G401.6 (cell line): ENCODE results near the gene PLCE1.

Experiments used
- FAIRE-seq: peaks from 2 replicates; lab custom pipeline; 2012; peaks lifted over from hg19 to GRCh38; lab: Jason Lieb, UNC

PLCE1 gene

GRCh38 chr10:94024407-94024806, 30.7 kb downstream of the PLCE1 start:
- no peak for FAIRE-seq

DNA sequence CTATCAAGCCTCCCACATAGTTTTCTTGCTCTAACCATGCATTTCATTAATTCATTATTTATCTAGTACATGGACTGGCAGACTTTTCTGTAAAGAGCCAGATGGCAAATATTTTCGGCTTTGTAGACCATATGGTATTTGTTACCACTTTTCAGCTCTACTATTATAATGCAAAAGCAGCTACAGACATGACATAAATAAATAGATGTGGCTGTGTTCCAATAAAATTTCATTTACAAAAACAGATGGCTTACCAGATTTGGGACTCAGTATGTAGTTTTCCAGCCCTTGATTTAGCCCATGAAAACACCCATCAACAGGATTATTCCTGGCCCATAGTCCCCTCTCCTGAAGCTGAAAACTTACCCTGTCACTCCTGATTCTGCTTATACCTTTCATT, 32.1 kb downstream of the PLCE1 start:
- no peak for FAIRE-seq

GRCh38 chr10:94027197-94027596, 33.5 kb downstream of the PLCE1 start:
- no peak for FAIRE-seq

- FAIRE-seq: no peak
Observed at GRCh38 chr10:94029955-94030354, 36.2 kb downstream of the PLCE1 start.

GRCh38 chr10:94035982-94036765, 42.4 kb downstream of the PLCE1 start:
- no peak for FAIRE-seq

- FAIRE-seq: no peak
Observed at GRCh38 chr10:94036766-94037033, 43.0 kb downstream of the PLCE1 start.

DNA sequence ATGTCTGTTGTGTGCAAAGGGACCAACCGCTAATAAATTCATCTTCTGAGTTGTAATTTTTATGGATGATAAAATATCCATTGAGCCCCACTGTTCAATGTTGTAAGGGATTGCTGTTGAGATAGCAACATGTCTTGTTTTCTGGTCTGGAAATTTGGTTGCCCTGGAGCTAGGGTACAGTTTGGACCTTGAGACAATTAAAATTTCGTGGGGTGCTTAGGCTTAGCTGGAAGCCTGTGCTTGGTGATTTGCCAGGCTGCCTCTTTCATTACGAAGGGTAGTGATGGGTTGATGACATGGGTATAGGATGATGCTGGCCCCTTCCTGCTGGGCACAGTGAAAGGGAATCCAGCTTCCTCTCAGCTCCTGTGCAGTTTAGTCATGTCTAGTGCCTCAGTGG, 43.6 kb downstream of the PLCE1 start:
- FAIRE-seq: no peak

DNA sequence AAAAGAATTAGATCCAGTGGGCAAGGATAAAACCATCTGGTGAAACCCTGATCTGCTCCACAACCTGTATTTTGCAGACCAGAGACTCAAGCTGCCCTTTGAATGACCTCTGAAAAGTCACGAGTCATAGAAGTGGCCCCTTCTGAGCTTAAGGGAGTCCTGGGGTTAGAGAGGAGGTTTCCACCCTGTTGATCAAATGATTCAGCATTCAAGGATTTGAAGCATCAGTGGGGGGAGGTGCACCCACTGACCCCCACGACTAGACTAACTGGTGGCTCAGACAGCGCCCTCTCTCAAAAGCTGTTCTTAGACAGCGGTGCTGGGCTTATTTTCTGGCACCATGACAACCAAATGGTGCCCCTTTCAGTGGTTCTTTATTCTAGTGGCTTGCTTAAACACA, 44.3 kb downstream of the PLCE1 start:
- no peak for FAIRE-seq

DNA sequence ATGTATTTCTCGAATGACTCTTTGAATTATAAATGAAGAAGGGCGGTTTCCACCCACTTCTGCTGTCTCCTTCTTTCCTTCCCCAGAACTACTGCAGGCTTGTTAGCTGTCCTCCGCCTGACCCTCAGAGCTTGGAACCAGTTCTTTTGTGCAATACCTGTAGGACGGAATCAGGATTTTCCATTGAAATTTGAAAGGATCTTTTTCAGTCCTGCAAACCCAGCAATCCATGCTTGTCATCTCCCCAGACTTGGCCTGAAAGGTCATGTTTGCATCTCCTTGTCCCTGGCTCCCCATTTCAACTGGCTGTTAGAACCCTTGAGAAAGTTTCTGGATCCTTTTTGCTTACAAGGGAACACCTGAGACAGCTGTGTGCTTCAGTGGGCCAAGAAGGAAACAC, 47.5 kb downstream of the PLCE1 start:
- FAIRE-seq: no peak

- no peak for FAIRE-seq
Observed at GRCh38 chr10:94042001-94042833, 48.5 kb downstream of the PLCE1 start.

- no peak for FAIRE-seq
Observed at GRCh38 chr10:94042834-94043175, 49.1 kb downstream of the PLCE1 start.
